ENCODE measurements around the gene TNFAIP8L3.

The TNFAIP8L3 gene

GRCh38 chr15:51114437-51115119 is 19.9 kb upstream of the TNFAIP8L3 start:
- no peak for DNase-seq

DNA sequence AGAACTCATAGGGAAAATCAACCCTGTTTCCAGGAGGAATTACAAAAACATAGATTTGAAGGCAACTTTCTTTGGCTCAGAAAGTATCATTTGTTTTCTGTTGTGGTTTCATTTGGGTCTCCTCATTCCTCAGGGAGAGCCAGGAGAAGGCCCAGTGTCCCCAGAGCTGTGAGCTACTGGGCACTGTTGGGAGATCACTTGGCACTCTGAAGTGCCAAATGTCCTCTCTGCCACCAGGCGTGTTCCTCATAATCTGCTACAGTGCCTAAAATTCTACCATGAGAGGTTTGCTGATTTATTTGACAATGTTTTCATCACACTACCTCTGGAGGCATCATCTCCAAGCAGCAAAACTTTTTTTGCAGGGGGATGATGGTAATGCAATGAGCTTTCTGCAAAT is 17.4 kb upstream of the TNFAIP8L3 start:
- no peak for DNase-seq

DNA sequence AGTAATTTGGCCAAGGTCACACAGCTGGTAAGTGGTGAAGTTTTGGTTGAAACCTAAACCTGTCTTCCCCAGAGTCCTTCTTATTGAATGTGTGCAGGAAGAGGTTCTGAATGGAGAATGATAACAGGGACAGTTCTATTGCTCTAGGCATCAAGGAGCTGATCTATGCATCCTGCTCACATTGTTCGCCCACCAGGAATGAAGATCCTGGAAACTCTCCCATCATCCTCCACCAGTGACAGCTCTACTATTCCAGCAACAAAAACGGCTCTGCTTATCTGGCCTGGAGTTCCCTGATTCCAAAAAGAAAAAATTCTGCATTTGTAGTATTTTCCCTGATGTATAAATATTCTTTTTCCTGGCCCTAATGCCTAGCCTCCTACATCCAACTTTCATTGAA is 16.4 kb upstream of the TNFAIP8L3 start:
- DNase-seq: no peak

- DNase-seq: no peak
Measured at GRCh38 chr15:51110171-51110570, 15.5 kb upstream of the TNFAIP8L3 start.

GRCh38 chr15:51108933-51109550 is 14.3 kb upstream of the TNFAIP8L3 start:
- DNase-seq: peak; percentile 48

GRCh38 chr15:51107612-51108011 is 12.9 kb upstream of the TNFAIP8L3 start:
- no peak for DNase-seq

- DNase-seq: no peak
Measured at GRCh38 chr15:51106481-51106880, 11.8 kb upstream of the TNFAIP8L3 start.

DNA sequence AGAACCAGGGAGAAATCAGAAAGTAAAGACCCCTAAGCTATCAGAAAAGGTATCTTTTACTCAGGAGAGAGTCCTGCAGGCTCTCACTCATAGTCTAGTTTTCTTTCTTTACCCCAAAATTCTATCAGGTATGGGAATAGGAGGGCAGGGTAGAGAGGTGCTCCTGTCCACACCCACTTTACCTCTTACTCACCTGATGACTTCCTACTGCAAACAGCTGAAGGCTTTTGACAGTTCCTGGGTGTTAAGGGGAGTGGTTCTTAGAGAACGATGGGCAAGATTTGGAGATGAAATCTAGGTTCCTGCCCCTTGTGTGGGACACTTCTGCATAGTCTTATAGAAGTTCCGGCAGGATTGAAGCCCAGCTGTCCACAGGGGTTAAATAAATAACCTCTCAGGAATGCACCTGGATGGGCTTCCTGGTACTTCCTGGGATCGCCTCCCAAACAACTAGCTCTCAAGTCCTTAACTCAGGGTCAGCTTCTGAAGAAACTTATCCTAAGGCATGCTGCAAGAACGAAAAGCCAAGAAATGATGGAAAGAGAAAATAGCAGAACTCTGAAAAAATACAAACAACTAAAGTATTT is 10.8 kb upstream of the TNFAIP8L3 start:
- no peak for DNase-seq

GRCh38 chr15:51104512-51104911 is 9.8 kb upstream of the TNFAIP8L3 start:
- no peak for DNase-seq

- DNase-seq: no peak
Measured at GRCh38 chr15:51103330-51103729, 8.6 kb upstream of the TNFAIP8L3 start.

DNA sequence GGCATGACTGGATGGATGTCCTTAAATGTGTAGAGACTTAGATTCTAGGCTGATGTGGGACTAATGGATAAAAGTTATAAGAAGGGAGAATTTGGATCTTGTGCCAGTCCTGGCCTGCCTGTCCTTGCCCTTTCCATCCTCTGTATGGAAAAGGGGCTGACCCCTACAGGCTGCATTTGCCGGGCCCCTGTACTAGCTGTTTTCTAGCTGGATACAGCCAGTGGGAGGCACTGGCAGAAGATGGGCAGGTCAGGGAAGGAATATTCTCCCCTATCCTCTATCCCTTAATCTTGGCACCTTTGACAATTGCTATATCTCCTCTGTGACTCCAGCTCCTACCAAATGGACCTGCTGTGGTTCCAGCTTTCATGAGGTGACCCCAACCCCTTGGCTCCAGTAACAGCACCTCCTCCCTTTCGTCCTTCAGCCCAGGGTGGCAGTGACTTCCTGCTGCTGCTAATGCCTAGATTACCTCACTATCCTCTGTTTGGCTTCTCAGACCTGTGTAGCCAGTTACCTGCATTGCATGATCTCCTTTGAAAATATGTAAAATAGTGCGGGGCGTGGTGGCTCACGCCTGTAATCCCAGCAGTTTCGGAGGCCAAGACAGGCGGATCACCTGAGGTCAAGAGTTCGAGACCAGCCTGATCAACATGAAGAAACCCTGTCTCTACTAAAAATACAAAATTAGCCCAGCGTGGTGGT is 6.2 kb upstream of the TNFAIP8L3 start:
- DNase-seq: no peak

DNA sequence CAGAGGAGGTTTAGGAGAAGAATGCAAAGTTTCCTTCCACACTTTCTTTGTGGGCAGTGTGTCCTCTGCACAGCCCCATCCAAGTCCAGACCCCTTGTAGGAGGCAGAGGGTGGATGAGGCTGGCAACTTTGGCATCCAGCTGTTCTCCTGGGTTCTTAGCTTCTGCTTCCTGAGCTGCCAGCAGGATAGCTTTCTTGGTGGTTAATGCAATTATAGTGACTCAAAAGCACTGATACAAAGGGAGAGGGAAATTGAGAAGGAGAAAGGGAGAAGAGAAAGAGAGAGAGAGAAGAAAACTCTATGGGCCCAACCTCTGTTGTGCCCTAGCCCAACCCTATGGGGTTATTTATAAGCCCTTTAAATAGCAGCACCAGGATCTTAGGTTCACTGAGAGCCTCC is 4.5 kb upstream of the TNFAIP8L3 start:
- no peak for DNase-seq

DNA sequence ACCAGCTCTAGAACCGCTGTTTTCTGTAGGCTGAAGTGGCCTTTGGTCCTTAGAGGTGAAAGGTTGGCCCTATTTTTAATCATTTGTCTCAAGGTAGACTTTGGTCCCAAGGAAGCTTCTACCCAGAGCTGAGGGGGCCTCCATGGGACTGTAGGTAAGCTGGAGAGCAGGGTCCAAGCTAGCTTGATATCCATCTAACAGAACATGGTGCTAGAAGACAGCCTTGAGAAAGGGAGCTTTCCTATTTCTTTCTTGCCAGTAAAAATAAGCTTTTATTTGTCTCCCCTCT is 3.6 kb upstream of the TNFAIP8L3 start:
- DNase-seq: no peak

DNA sequence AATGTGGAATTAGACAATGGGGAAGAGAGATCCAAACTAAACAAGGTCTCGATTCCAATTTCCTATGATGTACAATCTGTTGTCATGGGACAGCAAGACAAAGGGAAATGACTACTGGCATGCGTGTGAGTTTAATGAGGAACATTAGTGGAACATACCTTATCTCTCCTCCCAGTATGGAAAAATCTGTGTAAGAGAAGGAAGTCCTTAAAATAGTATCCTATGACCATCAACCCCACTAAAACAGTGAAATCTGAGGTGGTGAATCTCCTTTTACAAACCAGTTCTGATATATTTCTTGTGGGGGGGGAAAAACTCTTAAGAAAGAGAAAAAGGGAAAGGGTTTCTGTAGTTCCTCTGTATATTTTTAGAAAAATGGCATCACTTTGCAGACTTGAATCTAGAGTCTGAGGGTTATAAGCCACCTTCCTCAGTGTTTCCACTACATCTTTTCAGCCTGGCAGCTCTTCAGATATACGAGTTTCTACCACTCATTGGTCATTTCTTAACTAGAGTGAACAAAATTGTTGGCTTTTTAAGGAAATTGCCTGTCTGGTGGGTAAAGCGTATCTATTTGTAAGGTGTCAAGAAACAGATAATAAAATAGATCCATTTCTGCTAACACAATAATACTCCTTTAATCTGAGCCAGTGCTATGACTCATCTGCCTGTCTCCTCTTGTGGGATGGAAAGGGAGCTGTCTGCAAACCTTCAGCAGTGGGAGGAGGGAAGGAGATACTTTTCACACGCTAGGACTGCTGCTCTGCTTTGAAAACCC is 3.0 kb upstream of the TNFAIP8L3 start:
- DNase-seq: no peak

DNA sequence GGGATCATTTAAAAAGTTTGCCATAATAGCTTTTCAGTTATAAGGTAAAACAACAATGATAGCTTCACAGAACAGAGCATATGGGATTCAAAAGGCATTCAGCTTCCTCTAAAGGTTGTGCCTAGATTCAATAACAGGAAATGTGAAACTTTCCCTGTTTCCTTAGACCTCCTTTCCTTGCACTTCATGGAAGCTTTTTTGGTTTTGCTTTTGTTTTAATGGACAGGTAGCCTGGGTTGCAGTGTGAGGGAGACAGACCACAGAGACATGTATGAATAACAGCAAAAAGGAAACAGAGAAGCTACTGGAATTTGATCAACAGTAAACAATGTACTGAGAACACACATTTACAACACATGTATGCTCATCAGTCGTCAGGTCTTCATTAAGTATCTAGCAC is 2.3 kb upstream of the TNFAIP8L3 start:
- no peak for DNase-seq

DNA sequence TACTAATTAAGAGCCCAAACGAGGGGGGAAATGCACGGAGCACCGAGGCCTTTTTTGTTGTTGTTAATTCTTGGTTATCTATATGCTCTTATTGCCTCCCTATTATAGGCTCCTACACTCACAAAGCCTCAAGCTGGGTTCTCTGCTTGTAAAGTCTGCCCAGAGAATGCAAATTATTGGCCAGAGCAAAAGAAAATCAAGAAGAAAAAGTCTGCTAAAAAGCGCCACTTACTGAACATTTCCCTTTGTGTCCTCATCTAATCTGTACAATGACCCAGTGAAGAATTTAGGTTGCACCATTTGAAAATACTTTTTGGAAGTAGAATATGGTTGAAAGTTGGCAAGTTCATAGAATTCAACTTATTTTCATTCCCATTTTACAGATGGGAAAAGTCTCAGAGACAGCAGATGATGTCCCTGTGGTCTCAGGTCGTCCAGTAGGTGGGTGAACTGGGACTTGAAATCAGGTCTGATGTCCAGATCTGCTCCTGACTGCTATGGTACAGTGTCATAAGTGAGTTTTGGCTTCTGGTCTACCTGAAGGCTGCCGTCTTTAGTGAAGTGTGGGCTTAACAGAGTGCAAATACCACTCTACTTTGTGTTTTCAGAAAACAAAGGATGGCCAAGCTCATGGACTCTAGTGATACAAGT is 1.1 kb upstream of the TNFAIP8L3 start:
- DNase-seq: no peak

GRCh38 chr15:51093839-51094605 is 684 bp downstream of the TNFAIP8L3 start:
- DNase-seq: peak; percentile 50

- peak; percentile 49 for DNase-seq
Measured at GRCh38 chr15:51093488-51093838, 1.2 kb downstream of the TNFAIP8L3 start.

- DNase-seq: no peak
Measured at GRCh38 chr15:51092480-51093040, 2.1 kb downstream of the TNFAIP8L3 start.

- no peak for DNase-seq
Measured at GRCh38 chr15:51090753-51091152, 4.0 kb downstream of the TNFAIP8L3 start.

DNA sequence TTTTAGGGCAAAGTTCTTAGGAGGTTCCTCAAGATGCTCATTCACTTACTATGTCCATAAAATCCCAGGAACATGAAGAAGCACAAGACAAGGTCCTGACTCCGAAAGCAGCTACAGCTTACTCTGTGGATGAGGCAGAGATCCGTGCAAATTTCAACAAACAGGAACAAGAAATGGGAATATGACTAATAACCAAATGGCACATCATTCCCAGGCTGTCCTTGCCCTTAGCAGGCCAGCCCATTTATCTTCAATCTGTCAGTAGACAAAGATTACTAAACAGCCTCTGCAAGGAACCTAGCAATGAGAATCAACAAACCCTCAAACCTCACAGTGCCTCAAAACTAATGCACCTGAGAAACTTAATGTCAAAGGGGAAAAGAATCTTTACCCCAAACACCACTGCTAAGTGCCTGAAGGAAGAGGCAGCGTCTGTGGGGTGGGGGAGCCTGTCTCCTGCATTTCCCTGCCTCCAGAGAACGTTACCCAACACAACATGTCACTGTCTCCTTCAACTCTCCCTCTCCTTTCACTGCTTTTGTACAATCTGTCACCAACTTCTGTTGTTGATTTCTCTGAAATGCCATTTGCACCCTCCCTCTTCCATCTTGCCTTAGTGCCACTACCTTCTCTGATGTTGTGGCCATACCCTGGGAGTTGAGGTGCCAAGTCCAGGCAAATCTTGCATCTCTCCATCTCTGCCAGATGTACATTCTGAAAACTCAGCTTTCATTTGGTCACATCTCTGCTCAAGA is 4.8 kb downstream of the TNFAIP8L3 start:
- no peak for DNase-seq

All from left hindlimb (tissue), 1 donor.